ENCODE results near the gene SLC35B2.

SLC35B2 gene

GRCh38 chr6:44285552-44286284, 28.4 kb upstream of the SLC35B2 start:
- no peak for DNase-seq

- DNase-seq, result no peak
Observed at GRCh38 chr6:44284867-44285266, 27.5 kb upstream of the SLC35B2 start.

- DNase-seq, result peak in 1 of 2 experiments; percentile 66
Observed at GRCh38 chr6:44284121-44284520, 26.8 kb upstream of the SLC35B2 start.

- no peak for DNase-seq
Observed at GRCh38 chr6:44278774-44279697, 21.7 kb upstream of the SLC35B2 start.

GRCh38 chr6:44278315-44278714, 21.0 kb upstream of the SLC35B2 start:
- no peak for DNase-seq

GRCh38 chr6:44277763-44278162, 20.4 kb upstream of the SLC35B2 start:
- no peak for DNase-seq

- DNase-seq, result no peak
Observed at GRCh38 chr6:44276667-44277640, 19.6 kb upstream of the SLC35B2 start.

- DNase-seq, result no peak
Observed at GRCh38 chr6:44275749-44276648, 18.7 kb upstream of the SLC35B2 start.

GRCh38 chr6:44275271-44275748, 18.0 kb upstream of the SLC35B2 start:
- no peak for DNase-seq

GRCh38 chr6:44273617-44274016, 16.3 kb upstream of the SLC35B2 start:
- DNase-seq, result no peak

- no peak for DNase-seq
Observed at GRCh38 chr6:44272999-44273566, 15.8 kb upstream of the SLC35B2 start.

GRCh38 chr6:44272529-44272928, 15.2 kb upstream of the SLC35B2 start:
- DNase-seq, result no peak

GRCh38 chr6:44271914-44272313, 14.6 kb upstream of the SLC35B2 start:
- no peak for DNase-seq

GRCh38 chr6:44271406-44271723, 14.0 kb upstream of the SLC35B2 start:
- DNase-seq, result no peak

GRCh38 chr6:44270526-44271405, 13.4 kb upstream of the SLC35B2 start:
- DNase-seq, result no peak

- no peak for DNase-seq
Observed at GRCh38 chr6:44269921-44270525, 12.7 kb upstream of the SLC35B2 start, which contains the start of gene TMEM151B. Gene TMEM151B (plus strand): TSS chr6:44270450. CDS start chr6:44270743, 293 bp downstream.

- DNase-seq, result no peak
Observed at GRCh38 chr6:44269178-44269920, 12.0 kb upstream of the SLC35B2 start.

GRCh38 chr6:44268095-44268628, 10.8 kb upstream of the SLC35B2 start:
- peak; percentile 62 to 67 for DNase-seq

- no peak for DNase-seq
Observed at GRCh38 chr6:44267252-44267651, 9.9 kb upstream of the SLC35B2 start.

All from NCI-H446 (cell line).